Large intestine (tissue), 3 donors: ENCODE measurements around the gene LRRC7. TPM values are rescaled to one million over a fixed set of nuclear protein-coding genes. Genes with fewer than 3 reads are reported as not detected.

Experiments used
- DNase-seq, 2 donors: peaks; one replicate each; pipeline versions ENCODE4 v3.0.0 to v3.0.0-alpha.2; 2013
- H3K27ac ChIP-seq: one replicate; pipeline ENCODE4 v1.5.1; 2013; ENCODE audit warnings: low read length
- H3K27me3 ChIP-seq: 2 replicates; pipeline ENCODE4 v1.6.1; 2013; ENCODE audit warnings: low read length; ENCODE audit not compliant: control insufficient read depth, insufficient read depth
- H3K36me3 ChIP-seq: 2 replicates; pipeline ENCODE4 v1.6.1; 2013; ENCODE audit warnings: low read length; ENCODE audit not compliant: control insufficient read depth, insufficient read depth
- H3K4me1 ChIP-seq: one replicate; pipeline ENCODE4 v1.6.1; 2013; ENCODE audit warnings: low read length; ENCODE audit not compliant: control insufficient read depth, insufficient read depth
- H3K4me3 ChIP-seq: one replicate; pipeline ENCODE4 v1.5.1; 2013; ENCODE audit warnings: low read length
- H3K9me3 ChIP-seq: one replicate; pipeline ENCODE4 v1.6.1; 2013; ENCODE audit warnings: mild to moderate bottlenecking, low read depth, low read length, moderate library complexity; ENCODE audit not compliant: control insufficient read depth
- WGBS: methylation state at CpG from one replicate; pipeline ENCODE4 v1.1.5; 2013; ENCODE audit warnings: low lambda C conversion rate; ENCODE audit not compliant: insufficient coverage; 5-methylcytosine and 5-hydroxymethylcytosine counted together
- polyA plus RNA-seq: library from polyadenylated mRNA; unstranded; fragments of 120-200 nt; gene quantifications from one replicate; pipeline ENCODE4 v1.2.1, GENCODE V29; 2013

The LRRC7 gene
- polyA plus RNA-seq, 1 donor, result 5.1 TPM

DNA sequence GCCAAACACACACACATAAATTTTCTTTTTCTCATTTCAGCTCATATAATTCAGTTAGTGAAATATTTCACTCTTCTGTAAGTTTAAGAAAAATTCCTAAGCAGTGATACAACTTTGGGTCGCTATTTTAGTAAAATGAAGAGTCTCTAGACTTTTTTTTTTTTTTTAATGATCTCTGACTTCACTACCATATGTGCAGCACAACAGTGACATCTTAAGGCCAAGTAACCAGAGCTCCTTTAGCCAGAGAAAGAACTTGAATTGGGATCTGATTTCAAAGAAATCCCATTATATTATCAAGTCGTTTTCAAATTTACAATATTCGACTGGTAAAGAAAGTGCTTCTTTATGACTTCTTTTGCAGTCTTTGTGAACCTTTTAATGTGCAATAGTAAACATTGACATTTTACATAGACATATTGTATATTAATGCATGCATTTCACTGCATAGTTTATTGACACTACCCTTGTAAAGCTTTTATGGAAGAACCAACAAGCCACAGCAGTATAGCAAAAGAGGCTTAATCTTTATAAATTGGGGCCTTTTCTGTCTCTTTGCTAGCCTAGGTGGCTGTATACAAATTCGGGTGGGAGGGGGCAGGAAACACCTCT lies 575.4 kb downstream of the LRRC7 start:
- 50% methylated on average over 1 of the region's 4 CpGs for WGBS
- no peaks in the 10 kb centered on the region for H3K9me3 ChIP-seq
- H3K4me3 ChIP-seq, result no peak overlapping the region
- DNase-seq, result no peak
- no peaks in the 10 kb centered on the region for H3K27me3 ChIP-seq
- no peaks in the 10 kb centered on the region for H3K4me1 ChIP-seq
- H3K27ac ChIP-seq, result no peak overlapping the region
- H3K36me3 ChIP-seq, result peaks cover 4% of the 10 kb centered on the region

DNA sequence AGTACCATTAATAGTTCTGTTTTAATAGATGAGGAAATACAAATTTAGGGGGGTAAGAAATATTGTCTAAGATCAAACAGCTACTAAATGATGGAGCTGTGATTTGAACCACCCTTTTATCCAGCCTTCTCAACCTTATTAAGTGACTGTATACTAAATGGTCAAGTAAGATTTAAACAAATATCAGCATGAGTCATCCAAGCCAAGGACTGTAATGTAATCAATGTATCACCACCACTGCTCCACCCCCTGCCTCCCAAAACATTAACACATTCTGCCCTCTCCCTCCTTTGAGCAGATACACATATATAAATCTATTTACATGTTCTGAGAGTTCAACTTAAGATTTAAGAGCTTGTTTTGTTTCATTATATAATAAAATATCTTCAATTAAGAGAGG lies 578.8 kb downstream of the LRRC7 start:
- no peaks in the 10 kb centered on the region for H3K9me3 ChIP-seq
- peaks cover 8% of the 10 kb centered on the region for H3K36me3 ChIP-seq
- H3K4me1 ChIP-seq, result no peaks in the 10 kb centered on the region
- no peak overlapping the region for H3K4me3 ChIP-seq
- no peak for DNase-seq
- no peak overlapping the region for H3K27ac ChIP-seq
- H3K27me3 ChIP-seq, result no peaks in the 10 kb centered on the region

DNA sequence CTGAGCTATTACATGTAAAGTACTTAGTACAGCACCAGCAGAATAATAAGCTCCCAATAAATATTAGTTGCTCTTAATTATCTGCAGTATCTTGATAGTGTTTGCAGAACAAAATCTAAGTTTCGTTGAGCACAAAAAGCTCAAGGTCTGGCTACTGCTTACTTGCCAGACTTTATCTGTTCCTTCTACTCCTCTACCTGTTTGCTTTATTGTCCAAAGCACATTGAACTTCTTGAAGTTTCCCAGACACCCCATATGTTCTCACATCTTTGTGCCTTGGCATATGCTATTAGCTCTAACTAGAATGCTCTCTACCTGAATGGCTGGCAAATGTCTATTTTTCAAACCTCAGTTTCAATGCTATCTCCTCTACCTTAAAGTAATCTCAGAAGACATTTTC lies 582.7 kb downstream of the LRRC7 start:
- Histone ChIP-seq H3K27me3 (no peaks in the 10 kb centered on the region), H3K27ac (no peak overlapping the region), H3K36me3 (peaks cover 8% of the 10 kb centered on the region), H3K4me1 (no peaks in the 10 kb centered on the region), H3K4me3 (no peak overlapping the region), H3K9me3 (no peaks in the 10 kb centered on the region)
- no CpG with 5 or more reads among the region's 1 CpG for WGBS
- no peak for DNase-seq

DNA sequence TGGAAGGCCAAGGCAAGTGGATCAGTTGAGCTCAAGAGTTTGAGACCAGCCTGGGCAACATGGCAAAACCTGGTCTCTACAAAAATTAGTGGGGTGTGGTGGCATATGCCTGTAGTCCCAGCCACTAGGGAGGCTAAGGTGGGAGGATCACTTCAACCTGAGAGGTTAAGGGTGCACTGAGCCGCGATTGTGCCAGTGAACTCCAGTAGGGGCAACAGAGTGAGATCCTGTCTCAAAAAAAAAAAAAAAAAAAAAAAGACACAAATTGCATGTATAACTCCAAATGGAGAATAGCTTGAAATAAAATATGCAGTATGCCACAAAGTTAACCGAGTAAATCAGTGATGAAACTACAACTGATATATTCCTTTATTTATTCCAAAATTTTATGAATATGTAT lies 586.0 kb downstream of the LRRC7 start:
- H3K27me3 ChIP-seq, result no peaks in the 10 kb centered on the region
- no peak for DNase-seq
- H3K9me3 ChIP-seq, result no peaks in the 10 kb centered on the region
- no peak overlapping the region for H3K27ac ChIP-seq
- no peak overlapping the region for H3K4me3 ChIP-seq
- H3K4me1 ChIP-seq, result no peaks in the 10 kb centered on the region
- 94% methylated on average over 3 of the region's 3 CpGs for WGBS
- H3K36me3 ChIP-seq, result peaks cover 4% of the 10 kb centered on the region

- Histone ChIP-seq H3K27me3 (no peaks in the 10 kb centered on the region), H3K27ac (no peak overlapping the region), H3K4me3 (no peak overlapping the region), H3K4me1 (no peaks in the 10 kb centered on the region), H3K9me3 (no peaks in the 10 kb centered on the region), H3K36me3 (peaks cover 2% of the 10 kb centered on the region)
- 100% methylated on average over 1 of the region's 5 CpGs for WGBS
- no peak for DNase-seq
These were observed 588.9 kb downstream of the LRRC7 start for GRCh38 chr1:70156529-70157120.

- H3K9me3 ChIP-seq, result no peaks in the 10 kb centered on the region
- WGBS, result 71% methylated on average over 1 of the region's 4 CpGs
- H3K36me3 ChIP-seq, result peaks cover 6% of the 10 kb centered on the region
These were observed 596.6 kb downstream of the LRRC7 start for GRCh38 chr1:70164350-70164749.

GRCh38 chr1:70168283-70168682 lies 600.6 kb downstream of the LRRC7 start:
- H3K27me3 ChIP-seq, result no peaks in the 10 kb centered on the region
- H3K4me3 ChIP-seq, result no peak overlapping the region
- no peak for DNase-seq
- H3K9me3 ChIP-seq, result no peaks in the 10 kb centered on the region
- peaks cover 6% of the 10 kb centered on the region for H3K36me3 ChIP-seq
- no peak overlapping the region for H3K27ac ChIP-seq
- H3K4me1 ChIP-seq, result no peaks in the 10 kb centered on the region

More at GRCh38 chr1:70164350-70164749, 596.6 kb downstream of the LRRC7 start:
- Histone ChIP-seq H3K4me3 (no peak overlapping the region), H3K27me3 (no peaks in the 10 kb centered on the region), H3K27ac (no peak overlapping the region), H3K4me1 (no peaks in the 10 kb centered on the region)
- no peak for DNase-seq

GRCh38 chr1:70169018-70169839 lies 601.5 kb downstream of the LRRC7 start:
- H3K4me1 ChIP-seq, result no peaks in the 10 kb centered on the region
- WGBS, result 88% methylated on average over 1 of the region's 5 CpGs

GRCh38 chr1:70171512-70171911 lies 603.8 kb downstream of the LRRC7 start:
- no CpG with 5 or more reads among the region's 1 CpG for WGBS
- Histone ChIP-seq H3K27ac (no peak overlapping the region), H3K27me3 (no peaks in the 10 kb centered on the region), H3K4me1 (no peaks in the 10 kb centered on the region), H3K4me3 (no peak overlapping the region), H3K36me3 (peaks cover 8% of the 10 kb centered on the region), H3K9me3 (no peaks in the 10 kb centered on the region)
- DNase-seq, result no peak

More at GRCh38 chr1:70169018-70169839, 601.5 kb downstream of the LRRC7 start:
- Histone ChIP-seq H3K4me3 (no peak overlapping the region), H3K9me3 (no peaks in the 10 kb centered on the region), H3K36me3 (peaks cover 8% of the 10 kb centered on the region), H3K27ac (no peak overlapping the region), H3K27me3 (no peaks in the 10 kb centered on the region)
- no peak for DNase-seq
